ENCODE measurements around the gene PCNT. TPM values are rescaled to one million over a fixed set of nuclear protein-coding genes. Genes with fewer than 3 reads are reported as not detected.

PCNT gene
- total RNA-seq, 4 donors from 2014 or later = 200 to 431 (median 290) TPM

- Histone ChIP-seq H3K4me3 (no peak overlapping the region), H3K27ac (no peak overlapping the region), H3K9me3 (no peaks in the 10 kb centered on the region), H3K36me3 (peaks cover 0 to 22% of the 10 kb centered on the region in 2 donors), H3K4me1 (no peaks in the 10 kb centered on the region), H3K27me3 (no peaks in the 10 kb centered on the region)
- intact Hi-C loops (cut with DNase I; ENCODE audit: low total_unique reads) = no loop called here
- in situ Hi-C loops (cut with MboI; ENCODE audit: low sequenced_read_pairs in 4 of 4) = no loop called here
- ATAC-seq (no peak), DNase-seq (no peak)
- no peak for TF ChIP-seq POLR2A (IDR thresholded peaks at IDR 0.05)
- TF ChIP-seq CTCF (IDR thresholded peaks at IDR 0.05 in 4 of 5, conservative IDR thresholded peaks at IDR 0.05 in 1 of 5) = no peak
Observed at GRCh38 chr21:46489800-46490199, 165.8 kb downstream of the PCNT start.

- Histone ChIP-seq H3K27ac (no peak overlapping the region), H3K4me1 (no peaks in the 10 kb centered on the region), H3K27me3 (no peaks in the 10 kb centered on the region), H3K36me3 (peaks cover 0 to 24% of the 10 kb centered on the region in 2 donors), H3K4me3 (no peak overlapping the region), H3K9me3 (no peaks in the 10 kb centered on the region)
- TF ChIP-seq POLR2A (IDR thresholded peaks at IDR 0.05) (no peak), CTCF (IDR thresholded peaks at IDR 0.05 in 4 of 5, conservative IDR thresholded peaks at IDR 0.05 in 1 of 5) (no peak)
- intact Hi-C loops (cut with DNase I; ENCODE audit: low total_unique reads) (no loop called here), in situ Hi-C loops (cut with MboI; ENCODE audit: low sequenced_read_pairs in 4 of 4) (no loop called here)
- no peak for ATAC-seq
- DNase-seq = no peak
Observed at GRCh38 chr21:46491553-46491952, 167.6 kb downstream of the PCNT start.

GRCh38 chr21:46492851-46493250 lies 168.9 kb downstream of the PCNT start:
- Histone ChIP-seq H3K36me3 (peaks cover 0 to 30% of the 10 kb centered on the region in 2 donors), H3K9me3 (no peaks in the 10 kb centered on the region), H3K27me3 (no peaks in the 10 kb centered on the region), H3K4me1 (no peaks in the 10 kb centered on the region), H3K4me3 (no peak overlapping the region), H3K27ac (no peak overlapping the region)
- in situ Hi-C loops (cut with MboI; ENCODE audit: low sequenced_read_pairs in 4 of 4) = no loop called here
- ATAC-seq (no peak), DNase-seq (no peak)
- intact Hi-C loops (cut with DNase I; ENCODE audit: low total_unique reads) = no loop called here
- TF ChIP-seq POLR2A (IDR thresholded peaks at IDR 0.05) = no peak
- no peak for TF ChIP-seq CTCF (IDR thresholded peaks at IDR 0.05 in 4 of 5, conservative IDR thresholded peaks at IDR 0.05 in 1 of 5)

GRCh38 chr21:46493828-46494227 lies 169.9 kb downstream of the PCNT start:
- H3K9me3 ChIP-seq = no peaks in the 10 kb centered on the region
- H3K27me3 ChIP-seq = no peaks in the 10 kb centered on the region
- H3K4me3 ChIP-seq = no peak overlapping the region
- intact Hi-C loops (cut with DNase I; ENCODE audit: low total_unique reads) = no loop called here
- in situ Hi-C loops (cut with MboI; ENCODE audit: low sequenced_read_pairs in 4 of 4) = no loop called here
- H3K27ac ChIP-seq = no peak overlapping the region
- DNase-seq (no peak), ATAC-seq (no peak)
- H3K4me1 ChIP-seq = no peaks in the 10 kb centered on the region
- TF ChIP-seq POLR2A (IDR thresholded peaks at IDR 0.05) = no peak
- H3K36me3 ChIP-seq = peaks cover 0 to 39% of the 10 kb centered on the region in 2 donors

Other genes starting within 250 kb of the PCNT start
- gene COL6A2, start 226.0 kb upstream of the PCNT start, total RNA-seq = 100 to 1,000 TPM in 2 of 4 donors, 10 to 100 TPM in 2; 44.0 to 141 (median 88.4) TPM
- under 1 TPM in 2 of 4 donors, not detected in 2; 0.33 to 0.95 TPM for gene FTCD, start 168.6 kb upstream of the PCNT start, total RNA-seq
- 10 to 100 TPM in 1 of 4 donors, 1 to 10 TPM in 3; 1.5 to 11.9 (median 3.0) TPM for gene SPATC1L, start 139.7 kb upstream of the PCNT start, total RNA-seq
- gene LSS, start 95.4 kb upstream of the PCNT start, total RNA-seq = 10 to 100 TPM; 26.4 to 47.2 (median 32.7) TPM
- 100 to 1,000 TPM in 1 of 4 donors, 10 to 100 TPM in 3; 52.1 to 155 (median 83.2) TPM for gene MCM3AP, start 38.5 kb upstream of the PCNT start, total RNA-seq
- 10 to 100 TPM; 11.3 to 27.9 (median 18.7) TPM for gene YBEY, start 37.8 kb upstream of the PCNT start, total RNA-seq
- gene C21orf58, start 286 bp upstream of the PCNT start, total RNA-seq = 1 to 10 TPM in 1 of 4 donors, under 1 TPM in 3; 0.44 to 1.6 (median 0.74) TPM
- 10 to 100 TPM in 2 of 4 donors, 1 to 10 TPM in 2; 6.3 to 15.5 (median 11.8) TPM for gene DIP2A, start 134.7 kb downstream of the PCNT start, total RNA-seq